Adrenal gland (tissue), 5 donors: Measurements from ENCODE around the gene ZNF410.

Experiments
- CTCF ChIP-seq, 6 experiments: fragments of 450-650 bp in 4 of 6; fragments of 200-600 bp in 2 of 6; sonication (generic) in 1 of 6; IDR thresholded peaks; 1 replicate in 5 of 6; 2 replicates in 1 of 6; pipeline versions ENCODE4 v1.5.1 to v1.8.0; 2016 to 2021; ENCODE audit warnings: antibody characterized with exemption in 6 of 6, mild to moderate bottlenecking in 2 of 6, moderate library complexity in 1 of 6
- POLR2A ChIP-seq, 2 donors: fragments of 450-650 bp; IDR thresholded peaks; one replicate each; pipeline ENCODE4 v1.6.1; 2017; ENCODE audit warnings: antibody characterized with exemption in 2 of 2, mild to moderate bottlenecking in 2 of 2, moderate library complexity in 1 of 2
- donor health status: DM: no; HTN: no; CAD: no.

GRCh38 chr14:73879027-73879426 lies 7.6 kb upstream of the ZNF410 start:
- TF ChIP-seq CTCF (IDR thresholded peaks at IDR 0.05) (no peak), POLR2A (IDR thresholded peaks at IDR 0.05) (no peak)
